NCI-H2196 treated with DMSO at 0.1 percent for 48 hours (cell line): ENCODE measurements around the gene RPTOR.

Source experiments
- DNase-seq: peaks from one replicate; lab custom pipeline; 2025; ENCODE audit not compliant: unreplicated experiment; lab: John Stamatoyannopoulos, UW

Gene RPTOR

DNA sequence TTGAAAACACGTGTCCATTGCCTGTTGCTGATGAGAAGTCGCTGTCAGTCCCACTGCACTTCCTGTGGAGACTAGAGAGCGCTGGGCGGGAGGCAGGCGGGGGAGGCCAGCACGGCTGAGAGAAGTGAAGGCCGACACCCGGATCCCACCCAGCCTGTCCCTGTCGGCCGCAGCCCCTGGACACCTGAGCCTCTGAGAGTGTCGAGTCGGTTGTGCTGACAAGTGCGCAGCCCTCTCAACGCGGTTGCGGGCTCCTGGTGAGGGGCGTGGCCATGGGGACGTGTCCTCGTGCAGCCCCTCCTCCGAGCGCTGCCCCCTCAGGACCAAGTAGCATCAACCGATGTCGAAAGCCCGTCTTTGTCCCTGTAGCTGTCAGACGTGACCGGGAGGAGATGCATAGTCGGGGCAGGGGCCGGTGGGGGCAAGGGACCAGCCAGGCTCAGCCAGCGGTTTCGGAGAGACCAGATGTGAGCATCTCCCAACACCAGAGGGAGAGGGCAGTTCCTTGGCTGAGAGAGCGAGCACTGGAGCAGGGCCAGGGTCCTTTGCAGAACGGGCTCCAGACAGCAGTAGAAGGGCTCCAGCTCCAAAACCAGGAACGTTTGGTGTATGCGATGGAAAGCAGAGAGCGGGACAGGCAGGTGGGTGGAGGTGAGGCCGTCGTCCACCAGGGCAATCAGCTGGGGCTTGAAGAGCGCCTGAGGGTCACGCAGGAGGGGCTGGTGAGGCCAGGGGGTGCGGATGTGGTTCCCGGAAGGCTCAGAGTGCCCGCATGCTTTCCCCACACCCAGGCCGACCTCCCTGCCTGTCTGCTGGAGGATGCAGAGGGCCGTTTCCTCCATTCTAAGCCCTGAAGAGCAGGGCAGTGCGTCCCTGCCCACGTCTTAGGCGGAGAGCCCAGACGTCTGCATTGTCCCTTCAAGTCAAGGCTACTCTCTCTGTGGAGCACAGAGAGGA lies 403.7 kb downstream of the RPTOR start:
- no peak for DNase-seq

GRCh38 chr17:80948976-80949450 lies 404.4 kb downstream of the RPTOR start:
- DNase-seq = no peak

DNA sequence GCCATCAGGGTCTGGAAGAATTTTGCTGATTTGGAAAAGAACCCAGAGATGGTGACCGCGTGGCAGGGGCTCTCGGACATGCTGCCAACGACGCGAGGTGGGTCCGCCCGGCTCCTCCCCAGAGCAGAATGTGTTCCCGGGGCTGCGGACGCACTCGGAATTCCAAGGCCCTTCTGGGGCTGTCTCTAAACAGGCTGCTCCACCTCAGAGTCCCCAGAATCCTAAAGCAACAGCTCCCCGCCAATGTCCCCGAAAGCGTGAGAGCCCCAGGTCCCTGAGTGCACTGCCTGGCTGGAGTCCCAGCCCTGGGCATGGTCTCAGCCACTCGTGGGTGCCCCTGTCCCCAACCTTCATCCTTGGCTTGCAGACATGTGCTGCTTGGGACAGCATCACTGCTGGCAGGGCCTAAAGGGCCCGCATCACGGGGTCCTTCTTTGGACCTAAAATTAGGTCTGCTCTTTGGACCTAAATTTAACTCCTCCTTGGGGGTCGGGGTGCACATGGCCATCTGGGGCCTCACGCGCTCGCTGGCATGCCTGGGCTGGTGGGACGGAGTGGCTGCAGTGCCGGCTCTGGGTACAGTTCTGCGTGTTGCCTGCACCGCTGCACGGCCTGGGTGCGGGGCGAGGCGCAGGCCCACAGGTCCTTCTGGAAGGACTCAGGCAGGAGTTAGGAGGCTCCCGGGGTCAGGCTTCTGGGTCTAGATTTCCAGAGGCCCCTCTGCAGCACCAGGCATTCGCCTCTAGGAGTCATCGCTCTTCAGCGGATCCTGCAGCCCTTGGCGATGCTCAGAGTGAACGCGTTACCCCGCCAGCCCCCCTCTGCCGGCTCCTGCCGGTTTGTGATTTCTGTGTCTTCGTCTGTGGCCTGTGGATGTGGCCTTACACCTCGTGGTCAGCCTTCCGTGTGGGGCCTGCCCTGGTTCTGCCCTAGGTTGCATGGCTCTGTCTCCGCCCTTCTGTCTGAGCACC lies 405.1 kb downstream of the RPTOR start:
- no peak for DNase-seq

DNA sequence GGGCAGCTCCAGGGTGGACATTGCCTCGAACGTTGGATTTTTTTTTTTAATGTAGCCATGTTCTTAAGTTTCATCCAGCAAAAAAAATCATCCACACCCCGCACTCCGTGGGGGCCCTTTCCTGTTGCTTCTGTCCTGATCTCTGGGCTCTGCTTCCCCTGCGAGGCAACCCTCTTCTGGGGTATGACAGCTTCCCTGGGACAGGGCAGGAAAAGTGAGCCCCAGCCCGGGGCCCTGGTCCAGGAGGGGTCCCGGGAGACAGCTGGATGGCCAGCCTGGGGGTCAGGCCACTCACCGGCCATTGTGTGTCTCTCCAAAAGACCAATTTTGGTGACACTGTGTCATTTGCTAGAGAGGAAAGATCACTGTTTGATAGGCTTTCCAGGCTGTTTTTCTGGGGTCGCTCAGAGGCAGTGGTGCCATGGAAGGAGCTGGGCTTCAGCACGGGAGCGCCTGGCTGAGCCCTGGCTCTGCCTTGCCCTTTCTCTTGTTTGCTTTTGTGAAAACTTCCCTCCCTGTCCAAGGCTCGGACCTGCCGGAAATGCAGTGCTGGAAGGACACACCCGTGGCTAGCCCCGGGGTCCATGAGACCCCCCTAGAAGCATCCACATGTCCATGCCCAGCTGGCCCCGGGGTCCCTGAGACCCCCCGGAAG lies 406.0 kb downstream of the RPTOR start:
- DNase-seq = no peak

GRCh38 chr17:80951121-80952090 lies 406.8 kb downstream of the RPTOR start:
- no peak for DNase-seq

DNA sequence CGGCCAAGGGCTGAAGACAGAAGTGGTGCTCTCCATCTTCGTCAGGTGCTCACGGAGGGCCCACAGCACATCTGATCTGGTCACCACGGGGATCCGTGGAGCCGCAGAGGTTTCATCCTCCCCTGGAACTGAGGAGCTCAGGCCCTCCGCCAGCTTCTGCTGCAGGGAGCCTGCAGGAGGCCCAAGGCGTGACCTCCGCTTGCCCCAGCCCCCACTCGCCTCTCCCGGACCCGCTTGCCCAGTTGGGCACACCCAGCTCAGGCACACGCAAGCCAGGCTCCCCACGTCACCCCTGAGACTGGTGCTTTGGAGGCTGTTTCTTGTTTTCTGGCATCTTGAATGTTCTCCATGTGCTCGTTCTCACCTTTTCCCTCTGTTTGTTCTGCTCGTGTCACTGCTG lies 407.7 kb downstream of the RPTOR start:
- no peak for DNase-seq

DNA sequence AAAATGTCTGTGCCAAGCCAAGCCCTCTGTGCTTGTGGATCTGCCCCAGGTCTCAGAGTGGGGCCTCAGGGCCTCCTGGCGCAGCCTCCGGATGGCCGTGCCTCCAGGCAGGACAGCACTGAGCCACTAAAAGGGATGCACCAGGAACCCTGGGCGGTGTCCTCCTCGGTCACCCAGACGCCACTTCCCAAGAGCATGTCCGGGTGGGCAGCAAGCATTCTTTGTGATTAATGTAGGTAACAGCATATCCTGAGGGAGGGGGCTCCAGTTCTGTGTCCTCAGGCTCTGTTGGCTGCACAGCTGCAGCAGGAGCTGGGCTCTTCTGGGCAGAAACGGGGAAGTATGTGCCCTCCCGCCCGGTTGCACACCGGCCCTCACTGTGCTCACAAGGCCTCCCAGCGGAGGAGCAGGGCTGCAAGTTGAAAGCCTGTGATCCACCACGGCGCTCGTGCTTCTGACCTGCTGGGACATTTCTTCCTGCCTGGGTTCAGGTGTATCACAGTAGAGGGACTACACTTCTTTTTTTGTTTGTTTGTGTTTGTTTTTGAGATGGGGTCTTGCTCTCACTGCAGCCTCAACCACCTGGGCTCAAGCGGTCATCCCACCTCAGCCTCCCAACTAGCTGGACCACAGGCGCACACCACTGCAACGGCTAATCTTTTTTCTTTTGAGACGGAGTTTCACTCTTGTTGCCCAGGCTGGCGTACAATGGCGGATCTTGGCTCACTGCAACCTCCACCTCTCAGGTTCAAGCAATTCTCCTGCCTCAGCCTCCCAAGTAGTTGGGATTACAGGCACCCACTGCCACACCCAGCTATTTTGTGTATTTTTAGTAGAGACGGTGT lies 409.1 kb downstream of the RPTOR start:
- DNase-seq = no peak

- no peak for DNase-seq
Measured at GRCh38 chr17:80955078-80955477, 410.4 kb downstream of the RPTOR start.

DNA sequence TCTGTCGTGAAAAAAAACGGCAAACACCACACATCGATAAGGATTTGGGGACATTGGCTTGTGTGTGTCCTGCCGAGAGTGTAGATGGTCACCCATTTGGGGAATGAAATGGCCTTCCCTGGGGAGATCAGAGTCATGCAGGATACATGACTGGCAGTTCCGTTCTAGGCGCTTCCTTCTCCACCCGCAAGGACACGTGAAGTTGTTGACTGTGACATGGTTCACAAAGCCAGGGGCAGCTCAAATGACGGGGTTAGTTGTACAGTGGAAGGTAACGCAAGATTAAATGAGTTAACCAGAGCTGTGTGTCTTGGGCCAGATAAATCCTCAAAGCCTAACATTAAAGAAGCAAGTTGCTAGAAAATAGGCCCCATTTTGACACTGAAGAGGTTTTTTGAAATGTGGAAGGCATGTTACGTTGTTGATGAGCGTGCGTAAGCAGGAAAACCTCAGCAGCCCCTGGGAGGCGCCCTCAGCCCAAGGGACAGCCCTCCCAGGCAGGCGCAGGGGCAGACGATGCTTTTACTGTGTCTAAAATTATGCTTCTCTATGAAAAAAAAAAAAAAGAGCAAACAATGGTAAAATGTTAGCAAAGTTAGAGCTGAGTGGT lies 411.1 kb downstream of the RPTOR start:
- no peak for DNase-seq

- no peak for DNase-seq
Measured at GRCh38 chr17:80956321-80957190, 411.9 kb downstream of the RPTOR start.

- DNase-seq = no peak
Measured at GRCh38 chr17:80957461-80957941, 412.9 kb downstream of the RPTOR start.

DNA sequence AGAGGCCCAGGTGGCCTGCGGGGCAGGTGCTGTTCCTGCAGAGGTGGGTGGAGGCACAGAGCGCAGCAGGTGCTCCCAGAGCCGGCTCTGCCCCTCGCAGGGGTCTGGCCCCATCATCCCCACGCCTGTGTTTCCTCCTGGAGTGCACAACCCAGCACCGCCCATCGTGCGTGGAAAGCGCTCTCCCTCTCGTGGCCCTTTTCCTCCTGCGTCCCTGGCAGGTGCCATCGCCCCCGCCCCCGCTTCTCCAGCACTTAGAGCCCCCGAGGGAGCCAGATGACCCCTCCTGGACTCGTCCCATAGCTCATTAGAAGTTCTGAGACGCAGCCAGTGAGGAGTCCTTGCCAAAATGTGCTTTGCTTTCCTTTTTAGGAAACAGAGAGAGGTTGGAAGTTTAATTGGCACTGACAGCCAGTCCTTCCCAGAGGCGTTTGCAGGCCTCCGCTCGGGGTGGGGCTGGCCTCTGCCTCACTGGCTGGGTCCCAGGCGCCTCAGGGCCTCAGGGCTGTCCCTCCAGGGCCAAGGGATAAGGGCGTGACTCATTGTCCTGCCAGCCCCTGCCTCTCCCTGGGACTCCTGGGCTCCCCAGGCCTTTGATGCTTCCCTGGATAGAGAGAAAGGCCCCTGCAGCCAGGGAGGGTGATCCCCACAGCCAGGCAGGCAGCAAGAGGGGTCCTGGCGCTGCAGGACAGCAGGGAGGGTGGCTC lies 414.8 kb downstream of the RPTOR start:
- no peak for DNase-seq

- DNase-seq = no peak
Measured at GRCh38 chr17:80960037-80960796, 415.6 kb downstream of the RPTOR start.

DNA sequence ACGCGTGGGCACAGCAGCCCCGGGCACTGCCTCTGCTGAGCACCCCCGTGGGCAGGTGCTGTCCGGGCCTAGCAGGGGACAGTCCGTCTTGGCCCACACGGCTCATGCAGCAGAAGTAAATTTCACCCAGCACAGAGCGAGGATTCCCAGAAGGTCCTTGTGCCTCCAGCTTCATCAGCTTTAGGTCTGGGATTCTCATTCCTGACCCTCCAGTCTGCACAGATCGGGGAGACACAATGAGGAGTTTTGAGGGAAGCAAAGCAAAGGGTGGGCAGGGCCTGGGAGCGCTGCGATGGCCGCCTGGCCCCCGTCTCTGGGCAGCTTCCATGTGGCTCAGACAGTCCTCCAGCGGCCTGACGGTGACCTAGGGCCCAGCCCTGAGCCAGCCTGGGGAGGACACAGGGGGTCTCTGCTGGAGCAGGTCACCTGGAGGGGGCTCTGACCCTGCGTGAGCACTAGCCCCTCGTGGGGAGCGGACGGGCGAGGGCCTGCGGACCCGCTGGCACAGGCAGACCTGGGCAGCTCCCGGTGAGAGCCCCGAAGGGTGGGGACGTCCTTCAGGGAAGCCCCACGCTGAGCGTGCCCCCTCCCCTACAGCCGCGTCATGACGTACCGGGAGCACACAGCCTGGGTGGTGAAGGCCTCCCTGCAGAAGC lies 416.3 kb downstream of the RPTOR start:
- DNase-seq = no peak

GRCh38 chr17:80961541-80962330 lies 417.1 kb downstream of the RPTOR start:
- no peak for DNase-seq
